Daoy (cell line): Measurements from ENCODE around the gene TBC1D2B. TPM values are rescaled to one million over a fixed set of nuclear protein-coding genes. Genes with fewer than 3 reads are reported as not detected.

ENCODE experiments used
- DNase-seq: peaks from one replicate; pipeline ENCODE4 v3.0.0-alpha.2; 2015; ENCODE audit warnings: low read depth
- total RNA-seq: library from RNA; depleted of rRNA; stranded (reverse); fragments of >200 nt; shearing (Covaris generic); gene quantifications from 2 replicates; pipeline ENCODE4 v1.2.3, GENCODE V29; 2014; rRNA removed

Gene TBC1D2B
- 8.2 and 8.7 TPM in 2 replicates for total RNA-seq

GRCh38 chr15:78077053-78077870 lies at the start of gene TBC1D2B:
Gene TBC1D2B, minus strand, starts transcription at chr15:78077711. Its CDS starts 59 bp downstream, at chr15:78077652.
- peak; percentile 66 for DNase-seq

- no peak for DNase-seq
Observed at GRCh38 chr15:78125267-78125666, 47.8 kb upstream of the TBC1D2B start.

GRCh38 chr15:78120523-78120922 lies 43.0 kb upstream of the TBC1D2B start:
- DNase-seq = no peak

GRCh38 chr15:78112551-78112950 lies 35.0 kb upstream of the TBC1D2B start:
- no peak for DNase-seq

- no peak for DNase-seq
Observed at GRCh38 chr15:78111788-78112187, 34.3 kb upstream of the TBC1D2B start.

GRCh38 chr15:78110916-78111475 lies 33.5 kb upstream of the TBC1D2B start:
- DNase-seq = no peak

GRCh38 chr15:78110096-78110495 lies 32.6 kb upstream of the TBC1D2B start:
- DNase-seq = no peak

GRCh38 chr15:78109156-78109555 lies 31.6 kb upstream of the TBC1D2B start:
- DNase-seq = no peak

- peak; percentile 80 for DNase-seq
Observed at GRCh38 chr15:78108300-78109084, 31.0 kb upstream of the TBC1D2B start.

GRCh38 chr15:78107471-78107870 lies 30.0 kb upstream of the TBC1D2B start:
- no peak for DNase-seq

GRCh38 chr15:78105476-78106241 lies 28.1 kb upstream of the TBC1D2B start:
- no peak for DNase-seq

GRCh38 chr15:78104566-78105475 lies 27.3 kb upstream of the TBC1D2B start:
- no peak for DNase-seq

GRCh38 chr15:78104119-78104479 lies 26.6 kb upstream of the TBC1D2B start:
- DNase-seq = no peak

GRCh38 chr15:78103406-78104118 lies 26.1 kb upstream of the TBC1D2B start:
- no peak for DNase-seq

GRCh38 chr15:78102741-78103140 lies 25.2 kb upstream of the TBC1D2B start:
- no peak for DNase-seq

- DNase-seq = no peak
Observed at GRCh38 chr15:78102211-78102610, 24.7 kb upstream of the TBC1D2B start.

GRCh38 chr15:78101423-78102105 lies 24.1 kb upstream of the TBC1D2B start:
- DNase-seq = no peak

GRCh38 chr15:78100886-78101285 lies 23.4 kb upstream of the TBC1D2B start:
- no peak for DNase-seq

GRCh38 chr15:78098131-78098755 lies 20.7 kb upstream of the TBC1D2B start:
- DNase-seq = no peak
